NCI-H2107 (cell line): Measurements from ENCODE around the gene MDFI.

Experiments
- DNase-seq: peaks from one replicate; lab custom pipeline; 2025; lab: John Stamatoyannopoulos, UW

MDFI gene, protein sequence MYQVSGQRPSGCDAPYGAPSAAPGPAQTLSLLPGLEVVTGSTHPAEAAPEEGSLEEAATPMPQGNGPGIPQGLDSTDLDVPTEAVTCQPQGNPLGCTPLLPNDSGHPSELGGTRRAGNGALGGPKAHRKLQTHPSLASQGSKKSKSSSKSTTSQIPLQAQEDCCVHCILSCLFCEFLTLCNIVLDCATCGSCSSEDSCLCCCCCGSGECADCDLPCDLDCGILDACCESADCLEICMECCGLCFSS

DNA sequence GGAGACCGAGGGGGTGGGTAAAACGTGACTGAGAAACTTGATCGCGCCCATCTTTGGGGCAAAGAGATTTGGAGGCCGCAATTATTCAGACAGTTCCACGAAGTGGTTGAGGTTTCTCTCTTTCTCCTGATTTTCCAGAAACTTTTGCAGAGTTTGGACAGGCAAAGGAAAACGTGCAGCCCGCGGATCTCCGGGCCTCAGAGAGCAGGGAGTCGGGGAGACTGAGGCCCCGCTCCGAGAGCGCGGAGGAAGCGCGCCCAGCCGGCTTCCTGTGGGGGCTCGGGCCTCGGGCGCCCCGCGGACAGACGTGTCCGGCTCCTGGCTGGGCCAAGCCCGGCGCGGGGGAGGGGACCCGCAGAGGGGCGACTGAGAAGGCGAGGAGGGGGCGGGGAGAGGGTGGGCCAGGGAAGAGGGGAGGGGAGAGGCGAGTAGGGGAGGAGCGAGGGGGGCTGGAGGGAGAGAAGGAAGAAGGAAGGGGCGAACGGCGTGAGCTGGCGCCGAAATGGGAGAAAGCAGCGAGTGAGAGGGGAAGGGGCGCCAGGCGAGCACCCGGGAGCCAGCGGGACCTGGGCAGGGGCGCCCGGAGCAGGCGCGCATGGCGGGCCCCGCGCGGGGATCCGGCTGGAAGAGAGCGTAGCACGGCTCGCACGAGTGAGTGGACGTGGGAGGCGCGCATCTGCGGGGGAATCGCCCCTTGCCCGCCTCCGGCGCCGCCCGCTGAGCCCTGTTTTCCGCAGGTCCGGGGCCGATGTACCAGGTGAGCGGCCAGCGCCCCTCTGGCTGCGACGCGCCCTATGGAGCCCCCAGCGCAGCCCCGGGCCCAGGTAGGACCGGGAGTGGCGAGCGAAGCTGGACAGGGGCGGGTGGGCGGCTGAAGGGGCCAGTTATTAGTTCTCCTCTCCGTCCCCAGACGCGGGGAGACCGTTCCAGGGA is at the start of gene MDFI:
Gene MDFI (plus strand): TSS at position 467 of the 933 bp plus-strand sequence. CDS start 282 bp downstream, at position 749.
- no peak for DNase-seq

DNA sequence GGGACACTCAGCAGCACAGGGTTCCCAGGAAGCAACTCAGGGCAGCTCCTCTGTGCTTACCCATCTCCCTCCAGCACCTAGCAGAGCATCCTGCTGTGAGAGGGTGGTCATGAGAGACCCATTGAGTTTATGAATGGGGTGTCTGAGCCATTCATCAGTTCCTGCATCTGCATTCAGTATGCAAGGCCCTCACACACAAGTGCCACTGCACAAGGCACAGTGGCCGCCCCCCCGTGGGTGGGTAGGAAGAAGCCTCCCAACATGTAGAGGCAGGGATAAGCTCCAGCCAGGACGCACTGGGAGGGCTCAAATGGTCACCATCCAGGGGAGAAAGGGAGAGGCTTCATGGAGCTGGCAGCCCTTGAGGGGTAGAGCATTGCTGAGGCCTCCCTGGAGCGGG is 49.0 kb upstream of the MDFI start:
- DNase-seq: no peak

DNA sequence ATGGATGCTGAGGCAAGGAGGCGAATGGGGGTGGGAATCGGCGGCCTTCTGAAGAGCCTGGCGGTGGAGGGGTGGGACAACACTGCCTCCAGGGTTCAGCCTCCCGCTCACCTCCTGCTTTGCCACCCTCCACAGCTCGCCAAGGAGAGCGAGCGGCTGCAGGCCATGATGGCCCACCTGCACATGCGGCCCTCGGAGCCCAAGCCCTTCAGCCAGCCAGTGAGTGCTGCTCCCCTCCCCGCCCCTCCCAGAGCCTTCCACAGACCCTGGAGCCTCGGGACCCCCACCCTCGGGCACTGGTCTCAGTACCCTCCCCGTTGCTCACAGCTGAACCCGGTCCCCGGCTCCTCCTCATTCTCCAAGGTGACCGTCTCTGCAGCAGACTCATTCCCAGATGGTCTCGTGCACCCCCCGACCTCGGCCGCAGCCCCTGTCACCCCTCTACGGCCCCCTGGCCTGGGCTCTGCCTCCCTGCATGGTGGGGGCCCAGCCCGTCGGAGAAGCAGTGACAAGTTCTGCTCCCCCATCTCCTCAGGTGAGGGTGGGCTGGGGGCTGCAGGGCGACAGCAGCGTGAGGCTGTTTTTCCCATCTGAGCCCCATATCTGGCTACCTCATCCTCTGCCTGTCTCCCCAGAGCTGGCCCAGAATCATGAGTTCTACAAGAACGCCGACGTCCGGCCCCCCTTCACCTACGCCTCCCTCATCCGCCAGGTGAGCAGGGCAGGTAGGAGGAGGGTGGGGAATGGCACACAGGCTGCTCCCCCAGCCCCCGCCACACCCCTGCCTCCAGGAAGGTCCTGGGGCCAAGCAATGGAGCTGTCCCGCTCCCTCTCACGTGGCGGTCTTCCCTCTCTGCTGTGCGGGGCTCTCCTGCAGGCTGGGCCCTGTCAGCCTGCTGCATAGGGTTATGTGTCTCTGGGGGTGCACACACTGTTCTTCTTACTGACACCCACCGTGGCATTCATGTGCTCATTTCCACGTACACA is 48.3 kb upstream of the MDFI start:
- DNase-seq: no peak

DNA sequence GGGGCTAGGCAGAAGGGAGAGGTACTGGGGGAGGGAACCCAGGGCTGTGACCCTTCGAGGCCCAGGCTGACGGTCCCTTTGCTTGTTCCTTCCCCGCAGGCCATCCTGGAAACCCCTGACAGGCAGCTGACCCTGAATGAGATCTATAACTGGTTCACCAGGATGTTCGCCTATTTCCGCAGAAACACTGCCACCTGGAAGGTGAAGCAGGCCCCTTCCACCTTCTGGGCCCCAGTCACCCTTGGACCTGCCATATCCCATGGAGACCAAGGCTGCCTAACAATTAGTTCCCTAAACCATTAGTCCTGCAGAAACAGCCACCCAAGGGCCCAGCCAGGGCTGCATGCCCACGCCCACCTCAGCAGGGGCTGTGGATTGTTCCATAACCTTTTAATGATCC is 47.1 kb upstream of the MDFI start:
- no peak for DNase-seq

DNA sequence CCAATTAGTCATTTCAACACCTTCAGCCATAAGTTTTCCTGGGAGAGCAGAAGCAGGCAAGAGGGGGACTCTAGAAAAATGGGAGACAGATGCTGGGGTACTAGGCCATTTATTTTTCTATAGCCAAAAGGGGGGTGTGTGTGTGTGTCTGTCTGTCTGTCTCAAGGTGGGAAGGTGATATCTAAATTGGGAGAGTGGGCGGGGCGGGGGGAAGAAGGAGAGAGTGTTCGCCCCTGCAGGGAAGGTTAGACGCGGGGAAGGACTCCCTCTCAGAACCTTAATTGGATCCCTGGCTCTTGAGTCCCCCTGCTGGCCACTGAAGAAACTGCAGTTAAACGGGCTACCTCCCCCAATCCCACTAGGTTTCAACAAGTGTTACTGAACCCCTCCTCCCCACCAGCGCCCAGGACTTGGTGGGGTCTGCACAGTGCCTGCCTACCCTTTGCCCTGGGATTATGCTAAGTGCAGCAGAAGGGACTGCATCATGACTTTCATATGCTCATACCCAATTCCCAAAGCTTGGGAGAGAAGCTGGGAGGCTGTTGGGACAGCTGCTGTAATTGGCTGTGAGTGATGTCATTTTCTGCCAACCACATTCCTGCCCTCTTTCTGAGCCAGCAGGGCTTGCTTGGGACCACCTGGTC is 46.3 kb upstream of the MDFI start:
- no peak for DNase-seq

DNA sequence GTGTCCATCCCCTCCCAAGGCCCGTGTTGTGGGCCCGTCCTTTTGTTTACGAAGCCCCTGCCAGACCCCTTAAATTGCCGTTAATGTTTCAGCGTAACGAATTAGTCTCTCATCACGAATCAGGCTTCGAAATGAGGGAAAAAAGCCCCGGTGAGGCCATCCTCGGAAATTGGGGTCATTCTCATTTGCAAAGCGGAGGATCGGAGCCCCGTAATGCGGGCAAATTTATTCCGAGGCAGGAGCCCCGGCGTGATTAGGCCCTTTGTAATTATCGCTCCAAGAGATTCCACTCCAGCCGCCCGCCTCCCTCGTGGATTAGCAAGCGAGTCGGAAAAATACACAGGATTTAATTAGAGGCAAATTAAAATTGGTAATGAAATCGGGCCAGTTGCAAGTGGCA is 44.9 kb upstream of the MDFI start:
- no peak for DNase-seq

DNA sequence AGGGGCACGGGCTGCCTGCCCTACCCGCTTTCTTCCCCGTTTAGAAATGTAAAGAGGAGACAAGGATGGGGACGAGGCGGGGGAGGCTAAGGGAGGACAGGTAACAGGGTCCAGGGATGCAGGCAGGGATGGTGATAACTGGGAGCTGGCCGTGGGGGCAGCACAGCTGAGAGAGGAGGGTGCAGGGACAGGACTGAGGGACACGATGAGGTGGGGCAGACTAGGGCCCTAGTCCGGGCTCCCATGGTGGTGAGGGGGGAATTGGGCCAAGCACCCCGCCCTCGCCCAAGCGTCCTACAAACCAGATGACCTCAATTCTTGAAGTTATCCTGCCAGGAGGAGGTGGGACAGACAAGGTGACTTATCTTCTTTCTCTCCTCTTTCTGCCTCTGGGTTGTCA is 44.4 kb upstream of the MDFI start:
- no peak for DNase-seq

DNA sequence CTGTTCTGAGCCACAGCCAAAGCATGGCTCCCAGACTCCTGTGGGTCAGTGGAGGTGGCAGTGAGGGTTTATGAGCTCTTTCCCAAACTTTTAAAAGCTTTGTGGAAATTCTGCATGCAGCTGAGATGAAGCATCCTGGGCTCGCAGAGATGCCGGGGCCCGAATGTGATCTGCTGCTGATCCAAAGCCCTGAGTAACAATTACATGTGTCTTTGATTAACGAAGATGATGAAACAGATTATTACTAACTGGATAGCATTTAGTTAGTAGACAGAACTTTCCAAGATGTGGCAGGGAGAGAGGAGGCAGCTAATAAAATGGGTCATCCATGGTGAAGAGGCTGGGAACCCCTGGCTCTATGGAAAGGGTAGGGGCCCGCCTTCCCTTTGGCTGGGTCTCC is 43.9 kb upstream of the MDFI start:
- no peak for DNase-seq

DNA sequence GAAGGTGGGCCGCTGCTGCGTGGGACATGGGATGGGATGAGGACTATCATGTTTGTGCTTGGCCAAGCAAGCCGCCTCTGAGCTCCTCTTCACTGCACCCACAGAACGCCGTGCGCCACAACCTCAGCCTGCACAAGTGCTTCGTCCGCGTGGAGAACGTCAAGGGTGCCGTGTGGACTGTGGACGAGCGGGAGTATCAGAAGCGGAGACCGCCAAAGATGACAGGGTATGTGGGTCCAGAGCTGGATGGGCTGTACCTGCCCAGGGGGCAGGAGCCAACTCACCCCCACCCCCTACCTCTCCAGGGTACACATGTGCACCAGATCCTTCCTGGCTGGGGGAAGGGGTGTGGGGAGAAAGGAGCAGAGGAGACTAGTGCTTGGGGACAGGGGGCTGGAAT is 43.5 kb upstream of the MDFI start:
- DNase-seq: no peak

DNA sequence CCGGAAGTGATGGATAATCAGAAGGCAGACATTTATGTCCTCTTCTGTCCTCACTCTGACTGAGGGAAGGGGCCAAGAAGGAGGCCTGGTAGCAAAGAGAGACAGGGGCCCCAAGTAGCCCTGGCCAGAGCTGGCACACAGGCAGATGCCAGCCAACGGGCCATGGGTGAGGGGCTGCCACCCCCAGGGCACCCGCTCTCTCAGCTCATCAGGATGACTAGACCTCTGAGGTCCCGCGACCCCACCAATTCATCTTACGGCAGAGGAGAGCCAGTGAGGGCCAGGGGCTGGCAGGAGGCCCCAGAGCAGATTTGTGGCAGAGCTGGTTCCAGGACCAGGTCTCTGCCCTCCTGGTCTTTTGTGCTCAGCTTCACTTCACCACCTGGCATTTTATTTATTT is 43.1 kb upstream of the MDFI start:
- DNase-seq: no peak

DNA sequence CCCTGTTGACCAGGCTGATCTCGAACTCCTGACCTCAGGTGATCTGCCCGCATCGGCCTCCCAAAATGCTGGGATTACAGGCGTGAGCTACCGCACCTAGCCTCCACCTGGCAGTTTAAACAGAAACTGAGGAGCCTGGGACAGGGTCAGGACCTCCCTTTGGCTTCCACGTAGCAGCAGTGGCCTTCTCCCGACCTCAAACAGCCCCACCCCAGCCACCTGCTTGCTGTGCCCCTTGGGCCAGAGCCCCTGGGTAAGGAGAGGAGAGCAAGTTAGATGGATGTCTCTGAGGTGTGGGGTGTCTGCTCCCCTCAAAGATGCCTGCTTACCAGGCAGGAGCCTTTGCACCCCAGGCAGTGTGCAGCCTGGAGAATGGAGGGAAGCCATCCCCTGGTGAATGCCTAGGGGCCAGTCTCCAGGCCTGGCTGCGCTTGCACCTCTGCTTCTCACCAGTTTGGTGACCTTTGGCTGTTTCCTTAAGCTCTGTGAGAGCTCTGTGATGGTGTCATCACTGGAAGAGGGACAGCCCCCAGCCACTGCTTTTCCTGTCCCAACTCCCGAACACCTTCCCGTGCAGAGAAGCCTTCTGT is 42.1 kb upstream of the MDFI start:
- no peak for DNase-seq

DNA sequence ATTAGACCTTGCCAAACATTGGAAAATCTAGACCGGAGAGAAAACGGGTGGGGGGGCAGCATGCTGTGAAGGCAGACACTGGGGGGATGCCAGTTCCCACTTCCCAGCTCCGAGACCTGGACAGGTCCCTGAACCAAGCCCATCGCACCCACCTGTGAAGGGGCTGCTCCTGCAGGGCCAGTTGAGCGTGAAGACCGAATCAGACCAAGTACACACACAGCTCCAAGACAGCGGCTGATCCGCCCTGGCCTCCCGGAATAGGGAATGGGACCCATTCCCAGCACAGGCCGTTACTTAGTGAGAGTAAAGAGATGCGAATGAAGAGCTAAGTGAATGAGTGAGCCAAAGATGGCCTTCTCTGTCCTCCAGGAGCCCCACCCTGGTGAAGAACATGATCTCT is 41.5 kb upstream of the MDFI start:
- DNase-seq: no peak

DNA sequence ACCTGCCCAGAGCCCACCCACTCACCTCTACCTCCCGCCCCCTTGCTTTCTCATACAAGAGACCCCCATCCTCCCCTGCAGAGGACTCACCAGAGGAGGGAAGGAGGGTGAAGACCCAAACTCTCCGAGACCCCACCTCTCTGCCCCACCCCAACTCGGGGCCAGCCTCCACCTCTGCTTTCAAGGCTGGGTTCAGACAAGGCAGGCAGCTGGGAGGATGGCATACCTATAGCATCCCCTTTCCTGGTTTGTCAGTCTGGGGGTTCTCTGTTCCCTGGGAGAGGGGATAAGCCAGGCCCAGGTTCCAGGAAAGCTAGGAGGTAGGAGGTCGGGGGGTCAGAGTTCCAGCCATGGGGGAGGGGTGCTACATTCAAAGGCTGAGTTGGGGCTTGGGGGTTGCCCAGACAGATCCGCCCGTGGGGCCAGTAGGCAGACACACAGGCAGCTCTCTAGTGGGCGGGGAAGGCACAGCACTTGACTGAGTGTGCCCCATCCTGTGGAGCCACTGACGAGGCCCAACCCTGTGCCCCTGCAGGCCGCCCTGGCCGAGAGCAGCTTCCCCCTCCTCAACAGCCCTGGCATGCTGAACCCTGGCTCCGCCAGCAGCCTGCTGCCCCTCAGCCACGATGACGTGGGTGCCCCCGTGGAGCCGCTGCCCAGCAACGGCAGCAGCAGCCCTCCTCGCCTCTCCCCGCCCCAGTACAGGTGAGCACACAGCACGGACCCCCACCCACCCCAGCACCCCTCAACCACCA is 40.8 kb upstream of the MDFI start:
- DNase-seq: no peak

DNA sequence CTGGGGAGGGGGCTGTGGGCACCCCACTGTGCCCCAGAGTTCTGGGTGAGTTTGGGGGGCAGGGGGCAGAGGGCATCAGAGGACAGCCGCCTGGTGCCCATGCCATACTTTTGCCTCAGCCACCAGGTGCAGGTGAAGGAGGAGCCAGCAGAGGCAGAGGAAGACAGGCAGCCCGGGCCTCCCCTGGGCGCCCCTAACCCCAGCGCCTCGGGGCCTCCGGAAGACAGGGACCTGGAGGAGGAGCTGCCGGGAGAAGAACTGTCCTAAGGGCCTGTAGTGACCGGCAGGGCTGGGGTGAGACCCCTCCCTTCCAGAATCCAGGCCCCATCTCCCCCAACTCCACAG is 39.6 kb upstream of the MDFI start:
- no peak for DNase-seq

DNA sequence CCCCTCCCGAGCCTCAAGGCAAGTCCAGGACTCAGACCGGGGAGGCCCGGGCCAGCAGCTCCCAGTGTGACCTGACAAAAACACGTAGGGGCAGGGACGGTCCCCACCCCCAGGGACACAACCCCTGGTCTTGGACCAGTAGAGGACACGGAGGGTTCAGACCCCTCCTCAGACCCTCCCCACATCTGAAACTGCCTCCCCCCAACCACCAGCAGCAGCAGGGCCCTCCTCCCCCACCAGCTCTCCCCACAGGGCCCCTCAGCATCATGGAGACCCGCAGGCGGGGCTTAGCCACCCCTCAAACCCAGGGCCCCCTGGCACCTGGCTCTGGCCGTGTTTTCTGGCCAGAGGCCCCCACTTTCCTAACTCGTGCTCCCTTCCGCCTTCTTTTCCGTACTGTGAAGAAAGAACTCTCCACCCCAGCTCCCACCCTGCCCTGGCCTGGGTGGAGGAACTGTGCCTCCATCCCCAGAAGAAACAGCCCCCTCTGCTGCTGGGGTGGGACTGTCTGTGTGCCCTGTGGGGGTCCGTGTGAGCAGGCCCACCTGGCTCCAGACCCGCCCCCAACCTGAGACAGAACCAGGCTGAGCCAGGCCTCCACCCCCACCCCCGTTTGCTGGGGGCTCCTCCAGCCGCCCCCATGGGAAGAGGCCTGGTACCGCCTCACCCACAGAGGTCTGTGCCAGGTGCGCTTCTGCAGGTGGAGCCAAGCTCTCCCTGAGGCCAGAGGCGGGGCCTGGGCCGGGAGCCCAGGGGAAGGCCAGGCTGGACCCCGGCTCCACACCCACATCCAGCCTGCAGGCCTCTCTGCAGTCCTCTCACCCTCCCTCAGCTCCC is 39.0 kb upstream of the MDFI start:
- no peak for DNase-seq

DNA sequence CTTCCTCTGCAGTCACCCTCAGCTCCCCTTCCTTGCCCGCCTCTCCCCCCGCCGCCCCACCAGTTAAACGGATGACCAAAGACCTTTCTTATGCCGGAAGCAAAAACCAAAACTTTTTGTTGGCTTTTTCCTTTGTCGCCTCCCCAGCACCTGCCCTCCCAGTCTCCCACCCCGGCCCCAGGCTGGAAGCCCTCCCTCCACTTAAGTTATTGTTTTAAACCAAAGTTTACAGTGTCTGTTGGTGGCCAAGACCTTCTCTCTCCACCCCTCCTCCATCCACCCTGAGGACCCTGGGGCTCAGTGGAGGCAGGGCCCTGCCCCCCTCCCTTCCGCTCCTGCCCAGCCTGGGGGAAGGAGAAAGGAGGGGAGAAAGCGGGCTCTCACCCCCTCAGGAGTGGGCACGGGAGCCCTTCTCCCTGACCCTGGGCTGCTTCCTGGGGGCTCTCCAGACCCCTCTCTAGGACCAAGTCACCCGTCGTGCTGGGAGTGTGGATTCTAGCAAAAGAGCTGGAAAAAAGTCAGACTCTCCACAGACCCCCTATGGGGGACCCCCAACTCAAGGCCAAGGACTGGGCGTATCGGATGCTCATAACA is 38.3 kb upstream of the MDFI start:
- no peak for DNase-seq

DNA sequence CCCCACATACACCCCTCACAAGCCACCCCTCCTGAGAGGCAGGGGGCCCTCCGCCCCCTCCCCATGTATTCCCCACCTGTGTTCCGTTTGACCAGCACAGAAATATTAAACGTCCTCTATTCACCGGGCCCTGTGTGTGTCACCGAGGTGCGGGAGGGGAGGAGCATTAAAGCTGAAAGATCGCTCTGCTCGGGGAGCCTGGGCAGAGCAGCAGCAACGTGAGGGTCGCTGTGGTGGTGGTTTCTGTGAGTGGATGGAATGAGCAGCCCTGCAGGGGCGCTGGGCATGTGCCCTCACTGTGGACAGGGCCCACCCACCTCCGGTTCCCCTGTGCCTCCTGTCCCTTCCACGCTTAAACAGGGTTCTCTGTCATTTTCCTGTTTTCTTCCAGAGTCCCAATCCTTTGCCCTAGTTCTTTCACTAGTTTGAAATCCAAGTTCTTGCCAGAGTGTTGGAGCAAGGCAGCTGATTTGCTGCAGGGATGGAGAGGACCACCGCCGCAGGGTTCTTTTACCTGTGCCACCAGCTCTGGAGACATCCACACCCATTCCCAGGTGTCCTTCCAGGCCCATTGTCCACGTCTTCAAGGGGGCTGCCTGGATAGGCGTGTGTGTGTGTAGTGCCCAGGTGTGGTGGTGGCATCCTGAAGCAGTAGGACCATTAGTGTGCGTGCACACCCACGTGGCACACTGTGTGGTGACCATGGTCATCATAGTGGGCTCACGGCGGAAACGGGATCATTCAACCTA is 37.6 kb upstream of the MDFI start:
- no peak for DNase-seq

DNA sequence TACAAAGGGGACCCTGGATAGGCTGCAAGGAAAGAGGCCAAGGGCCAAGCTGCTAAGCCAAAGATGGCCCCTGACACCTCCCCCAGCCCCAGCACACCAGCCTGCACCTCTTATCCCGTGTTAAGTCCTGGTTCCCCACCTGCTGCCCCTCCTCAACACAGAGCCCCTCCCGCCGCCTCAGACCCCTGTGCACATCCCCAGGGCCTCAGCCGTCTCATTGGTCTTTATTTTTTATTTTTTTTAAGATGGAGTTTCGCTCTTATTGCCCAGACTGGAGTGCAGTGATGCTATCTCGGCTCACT is 37.1 kb upstream of the MDFI start:
- DNase-seq: no peak

DNA sequence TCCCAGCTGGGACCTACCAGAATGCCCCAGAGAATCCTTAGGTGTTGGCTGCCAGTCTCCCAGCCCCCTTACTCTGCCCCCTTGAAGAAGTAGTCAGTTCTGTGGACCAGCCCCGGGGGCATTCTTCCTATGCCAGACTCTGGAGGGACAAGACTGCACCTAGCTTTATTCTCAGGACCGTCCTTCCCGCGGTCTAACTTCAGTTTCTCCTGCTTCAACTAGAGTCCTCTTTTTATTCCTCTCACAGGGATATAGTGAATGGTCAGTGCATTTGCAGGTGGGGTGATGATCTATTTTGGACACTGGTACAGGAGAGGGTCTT is 35.9 kb upstream of the MDFI start:
- no peak for DNase-seq
